ENCODE results near the gene CNTN4.

DNA sequence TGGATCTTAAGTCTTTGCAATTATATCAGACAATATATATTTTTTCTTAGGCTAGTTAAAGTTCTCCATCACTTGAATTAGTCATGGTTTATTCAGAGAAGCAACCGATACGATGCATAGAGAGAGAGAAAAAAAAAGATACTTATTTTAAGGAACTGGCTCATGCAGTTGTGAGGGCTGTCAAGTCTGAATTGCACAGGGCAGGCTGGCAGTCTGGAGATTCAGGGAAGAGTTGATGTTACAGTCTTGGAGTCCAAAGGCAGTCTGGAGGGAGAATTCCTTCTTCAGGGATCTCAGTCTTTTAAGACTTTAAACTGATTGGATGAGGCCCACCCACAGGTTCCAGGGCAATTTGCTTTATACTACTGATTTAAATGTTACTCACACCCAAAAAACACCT lies 598.9 kb downstream of the CNTN4 start:
- TF ChIP-seq, protein P1, sequence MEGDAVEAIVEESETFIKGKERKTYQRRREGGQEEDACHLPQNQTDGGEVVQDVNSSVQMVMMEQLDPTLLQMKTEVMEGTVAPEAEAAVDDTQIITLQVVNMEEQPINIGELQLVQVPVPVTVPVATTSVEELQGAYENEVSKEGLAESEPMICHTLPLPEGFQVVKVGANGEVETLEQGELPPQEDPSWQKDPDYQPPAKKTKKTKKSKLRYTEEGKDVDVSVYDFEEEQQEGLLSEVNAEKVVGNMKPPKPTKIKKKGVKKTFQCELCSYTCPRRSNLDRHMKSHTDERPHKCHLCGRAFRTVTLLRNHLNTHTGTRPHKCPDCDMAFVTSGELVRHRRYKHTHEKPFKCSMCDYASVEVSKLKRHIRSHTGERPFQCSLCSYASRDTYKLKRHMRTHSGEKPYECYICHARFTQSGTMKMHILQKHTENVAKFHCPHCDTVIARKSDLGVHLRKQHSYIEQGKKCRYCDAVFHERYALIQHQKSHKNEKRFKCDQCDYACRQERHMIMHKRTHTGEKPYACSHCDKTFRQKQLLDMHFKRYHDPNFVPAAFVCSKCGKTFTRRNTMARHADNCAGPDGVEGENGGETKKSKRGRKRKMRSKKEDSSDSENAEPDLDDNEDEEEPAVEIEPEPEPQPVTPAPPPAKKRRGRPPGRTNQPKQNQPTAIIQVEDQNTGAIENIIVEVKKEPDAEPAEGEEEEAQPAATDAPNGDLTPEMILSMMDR (IDR thresholded peaks at IDR 0.05) = no peak
- TF ChIP-seq POLR2A (IDR thresholded peaks at IDR 0.05) = no peak

Measured in right lobe of liver (tissue), 4 donors.